Measurements from ENCODE around the gene SLC16A3.

Gene SLC16A3

DNA sequence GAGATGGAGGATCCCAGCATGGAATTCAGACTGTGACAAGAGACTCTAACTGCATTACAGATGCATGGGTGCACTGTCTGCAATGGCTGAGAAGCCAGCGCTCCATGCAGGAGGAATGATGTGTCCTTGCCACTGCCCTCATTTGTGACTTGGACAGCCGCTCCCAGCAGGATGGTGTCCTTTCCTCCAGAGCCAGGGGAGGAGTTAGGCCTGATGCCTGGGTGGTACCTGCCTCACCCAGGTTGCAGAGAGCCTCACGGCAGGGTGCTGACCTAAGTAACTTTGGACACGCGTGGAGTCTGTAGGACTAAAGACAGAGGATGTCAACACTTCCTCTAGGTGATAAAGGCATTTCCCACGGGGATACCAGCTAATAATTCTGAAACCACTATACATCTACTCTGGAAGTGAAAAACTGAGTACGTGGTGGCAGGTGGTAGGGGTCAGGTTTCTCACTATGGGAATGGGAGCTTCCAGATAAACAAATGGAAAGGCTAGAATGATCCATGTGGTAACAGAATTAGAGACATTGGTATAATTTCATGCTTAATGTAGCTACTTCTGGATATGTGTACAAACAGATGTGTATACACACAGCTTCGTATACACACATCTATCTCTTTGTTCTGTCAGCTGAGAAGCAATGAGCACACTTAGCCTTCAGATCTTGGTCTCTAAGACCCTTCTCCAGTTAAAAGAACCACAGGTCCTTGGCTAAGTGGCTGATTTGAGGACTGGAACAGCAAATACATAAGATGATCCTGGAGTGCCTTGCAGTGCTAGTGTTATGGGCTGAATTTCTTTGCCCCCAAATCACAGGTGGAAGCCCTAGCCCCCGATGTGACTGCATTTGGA lies 58.4 kb downstream of the SLC16A3 start:
- DNase-seq (ENCODE audit: low read depth, low spot score): no peak

DNA sequence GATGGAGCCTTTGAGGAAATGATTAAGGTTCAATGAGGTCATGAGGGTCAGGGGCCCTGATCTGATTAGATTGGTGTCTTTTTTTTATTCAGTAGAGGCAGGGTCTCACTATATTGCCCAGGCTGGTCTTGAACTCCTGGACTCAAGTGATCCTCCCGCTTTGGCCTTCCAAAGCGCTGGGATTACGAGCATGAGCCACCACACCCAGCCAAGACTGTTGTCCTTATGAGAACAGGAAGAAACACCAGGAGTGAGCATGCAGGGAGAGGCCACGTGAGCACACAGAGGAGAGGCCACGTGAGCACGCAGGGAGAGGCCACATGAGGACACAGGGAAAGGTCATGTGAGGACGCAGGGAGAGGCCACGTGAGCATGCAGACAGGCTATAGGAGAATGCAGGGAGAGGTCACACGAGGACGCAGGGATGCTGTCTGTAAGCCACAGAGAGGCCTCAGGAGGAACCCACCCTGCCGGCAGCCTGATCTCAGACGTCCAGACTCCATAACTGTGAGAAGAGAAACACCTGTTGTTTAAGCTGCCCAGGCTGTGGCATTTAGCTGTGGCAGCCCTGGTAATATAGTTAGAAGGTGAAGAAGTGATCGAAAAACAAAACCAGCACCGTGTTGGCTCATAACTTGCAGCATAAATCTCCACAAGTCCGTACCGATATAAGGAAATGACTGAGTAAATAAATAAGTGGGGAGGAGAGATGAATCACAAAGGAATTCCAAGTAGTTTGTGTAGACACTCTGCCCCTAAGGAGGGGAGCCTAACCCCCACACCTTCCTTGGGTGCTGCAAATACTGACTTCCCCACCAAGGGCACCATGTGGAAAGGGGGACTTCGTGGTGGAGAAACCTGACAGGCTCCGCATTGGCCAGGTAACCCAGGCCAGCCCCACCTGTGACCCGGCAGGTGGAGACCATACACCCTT lies 59.3 kb downstream of the SLC16A3 start:
- no peak for DNase-seq (ENCODE audit: low read depth, low spot score)
